Measurements from ENCODE around the gene TCEA2. TPM values are rescaled to one million over a fixed set of nuclear protein-coding genes. Genes with fewer than 3 reads are reported as not detected.

The TCEA2 gene
- total and polyA plus RNA-seq, 5 experiments from 2014 or later: 22.5 to 42.7 (median 33.0) TPM

- POLR2A ChIA-PET: no interaction called here
- no peak overlapping the region for H3K4me3 Mint-ChIP-seq
- no peak for DNase-seq
- no peak overlapping the region for H3K27ac Mint-ChIP-seq
- peaks cover 8 to 14% (median 10%) of the 10 kb centered on the region in 4 donors for H3K4me1 Mint-ChIP-seq
- H3K27me3 Mint-ChIP-seq: no peaks in the 10 kb centered on the region
- no peaks in the 10 kb centered on the region for H3K9me3 Mint-ChIP-seq
- ATAC-seq: no peak
- peaks cover 0 to 85% (median 32%) of the 10 kb centered on the region in 3 donors for H3K36me3 Mint-ChIP-seq
Observed at GRCh38 chr20:64029293-64030117, 33.5 kb upstream of the TCEA2 start.

GRCh38 chr20:64030371-64031134 lies 32.4 kb upstream of the TCEA2 start:
- Mint-ChIP-seq H3K4me1 (peaks cover 16 to 20% (median 18%) of the 10 kb centered on the region in 4 donors), H3K36me3 (peaks cover 0 to 77% (median 26%) of the 10 kb centered on the region in 3 donors), H3K4me3 (no peak overlapping the region), H3K9me3 (no peaks in the 10 kb centered on the region), H3K27me3 (no peaks in the 10 kb centered on the region), H3K27ac (peak overlapping the region in 2 of 10 donors; percentile 18 to 79)
- no peak for ATAC-seq
- POLR2A ChIA-PET: no interaction called here
- DNase-seq: no peak

GRCh38 chr20:64031822-64032314 lies 31.1 kb upstream of the TCEA2 start:
- no peaks in the 10 kb centered on the region for H3K9me3 Mint-ChIP-seq
- no peak for ATAC-seq
- peaks cover 19 to 28% (median 23%) of the 10 kb centered on the region in 4 donors for H3K4me1 Mint-ChIP-seq
- H3K4me3 Mint-ChIP-seq: no peak overlapping the region
- H3K36me3 Mint-ChIP-seq: peaks cover 0 to 63% (median 16%) of the 10 kb centered on the region in 3 donors
- POLR2A ChIA-PET: interaction anchor here (1.2 kb wide), 1 partner anchor 14 kb away, joined by 3 read pairs; no protein-coding TSS in a partner anchor
- H3K27ac Mint-ChIP-seq: peak overlapping the region in 1 of 10 donors; percentile 79
- H3K27me3 Mint-ChIP-seq: no peaks in the 10 kb centered on the region
- DNase-seq: peak in 1 of 10 donors; percentile 35

GRCh38 chr20:64032706-64033624 lies 30.0 kb upstream of the TCEA2 start:
- POLR2A ChIA-PET: interaction anchor here (1.2 kb wide), 1 partner anchor 53 kb away, joined by 3 read pairs; the partner anchor contains the start of gene PRPF6
- H3K27ac Mint-ChIP-seq: peak overlapping the region in 3 of 10 donors; percentile 14 to 95 (median 58)
- no peaks in the 10 kb centered on the region for H3K9me3 Mint-ChIP-seq
- peak overlapping the region in 1 of 10 donors; percentile 67 for H3K4me3 Mint-ChIP-seq
- H3K4me1 Mint-ChIP-seq: peaks cover 25 to 36% (median 32%) of the 10 kb centered on the region in 4 donors
- ATAC-seq (no peak), DNase-seq (no peak)
- no peaks in the 10 kb centered on the region for H3K27me3 Mint-ChIP-seq
- peaks cover 0 to 52% (median 16%) of the 10 kb centered on the region in 3 donors for H3K36me3 Mint-ChIP-seq

DNA sequence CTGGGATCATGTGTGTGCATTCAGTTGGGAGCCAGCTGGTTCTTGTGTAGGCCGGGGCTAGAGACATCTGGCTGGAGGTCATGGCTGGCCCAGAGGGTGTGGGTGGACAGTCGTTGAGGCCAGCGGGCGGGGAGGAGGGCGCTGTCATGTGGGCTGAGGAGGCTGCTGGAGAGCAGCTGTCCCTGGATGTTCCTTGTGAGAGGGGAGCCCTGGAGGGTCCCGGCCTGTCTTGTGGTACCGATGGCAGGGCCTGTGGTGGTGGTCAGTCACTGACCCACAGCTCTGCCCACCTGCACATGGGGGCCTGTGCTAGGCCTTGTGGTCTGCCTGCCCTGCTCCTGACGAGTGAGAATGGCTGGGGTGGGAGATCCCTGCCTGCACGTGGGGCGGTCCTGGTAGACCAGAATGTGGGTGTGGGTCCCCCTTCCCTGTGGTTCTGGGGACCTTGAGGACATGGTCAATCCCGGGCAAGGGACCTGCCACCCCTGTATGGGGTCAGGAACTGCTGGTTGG lies 29.0 kb upstream of the TCEA2 start:
- H3K4me3 Mint-ChIP-seq: peak overlapping the region in 3 of 10 donors; percentile 36 to 67 (median 50)
- ATAC-seq (no peak), DNase-seq (peak in 1 of 10 donors; percentile 60)
- H3K27ac Mint-ChIP-seq: peak overlapping the region in 8 of 10 donors; percentile 15 to 95 (median 54)
- peaks cover 25 to 36% (median 32%) of the 10 kb centered on the region in 4 donors for H3K4me1 Mint-ChIP-seq
- POLR2A ChIA-PET: interaction anchor here (0.6 kb wide), 1 partner anchor 340 kb away, joined by 3 read pairs; no protein-coding TSS in a partner anchor
- no peaks in the 10 kb centered on the region for H3K27me3 Mint-ChIP-seq
- H3K36me3 Mint-ChIP-seq: peaks cover 0 to 44% (median 12%) of the 10 kb centered on the region in 3 donors
- no peaks in the 10 kb centered on the region for H3K9me3 Mint-ChIP-seq

GRCh38 chr20:64035066-64035932 lies 27.7 kb upstream of the TCEA2 start:
- H3K36me3 Mint-ChIP-seq: peaks cover 0 to 31% (median 6%) of the 10 kb centered on the region in 3 donors
- H3K4me1 Mint-ChIP-seq: peaks cover 32 to 47% (median 41%) of the 10 kb centered on the region in 4 donors
- peak in 6 of 10 donors; percentile 25 to 70 (median 54) for DNase-seq
- POLR2A ChIA-PET: interaction anchor here (1.7 to 7.4 kb wide), 3 partner anchors 12 to 55 kb away, joined by 4 to 67 read pairs (median 4); partner anchors contain the start of genes LKAAEAR1, PRPF6 and SAMD10
- no peaks in the 10 kb centered on the region for H3K9me3 Mint-ChIP-seq
- H3K4me3 Mint-ChIP-seq: peak overlapping the region; percentile 46 to 86 (median 68)
- H3K27ac Mint-ChIP-seq: peak overlapping the region; percentile 74 to 95 (median 90)
- no peaks in the 10 kb centered on the region for H3K27me3 Mint-ChIP-seq
- ATAC-seq: peak; percentile 29 to 61

DNA sequence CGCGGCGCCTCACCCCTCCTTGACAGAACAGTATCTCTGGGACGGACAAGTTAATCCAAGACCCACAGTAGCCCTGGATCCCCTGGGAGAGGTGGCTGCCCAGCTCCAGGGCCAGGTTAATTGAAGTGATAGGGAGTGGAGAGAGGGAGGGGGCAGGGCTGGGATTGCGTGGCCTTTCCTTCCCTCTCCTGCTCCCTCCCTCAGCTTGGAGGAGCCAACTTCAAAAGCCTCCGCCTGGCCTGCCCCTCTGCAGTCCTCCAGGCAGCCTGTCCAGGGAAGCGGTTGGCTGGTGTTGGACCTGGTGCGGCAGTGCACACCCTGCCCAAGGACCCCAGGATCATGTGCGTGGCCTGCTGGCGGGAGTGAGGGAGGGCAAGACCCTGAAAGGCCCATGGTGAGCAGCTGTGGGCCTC lies 27.1 kb upstream of the TCEA2 start, which contains the start of gene C20orf204:
Gene C20orf204 (plus strand): TSS at position 250 of the 413 bp plus-strand sequence. CDS start 142 bp downstream, at position 392.
- DNase-seq: no peak
- H3K27ac Mint-ChIP-seq: peak within 1 kb of the TSS; percentile 74 to 95 (median 90)
- H3K9me3 Mint-ChIP-seq: no peaks in the 10 kb centered on the region

DNA sequence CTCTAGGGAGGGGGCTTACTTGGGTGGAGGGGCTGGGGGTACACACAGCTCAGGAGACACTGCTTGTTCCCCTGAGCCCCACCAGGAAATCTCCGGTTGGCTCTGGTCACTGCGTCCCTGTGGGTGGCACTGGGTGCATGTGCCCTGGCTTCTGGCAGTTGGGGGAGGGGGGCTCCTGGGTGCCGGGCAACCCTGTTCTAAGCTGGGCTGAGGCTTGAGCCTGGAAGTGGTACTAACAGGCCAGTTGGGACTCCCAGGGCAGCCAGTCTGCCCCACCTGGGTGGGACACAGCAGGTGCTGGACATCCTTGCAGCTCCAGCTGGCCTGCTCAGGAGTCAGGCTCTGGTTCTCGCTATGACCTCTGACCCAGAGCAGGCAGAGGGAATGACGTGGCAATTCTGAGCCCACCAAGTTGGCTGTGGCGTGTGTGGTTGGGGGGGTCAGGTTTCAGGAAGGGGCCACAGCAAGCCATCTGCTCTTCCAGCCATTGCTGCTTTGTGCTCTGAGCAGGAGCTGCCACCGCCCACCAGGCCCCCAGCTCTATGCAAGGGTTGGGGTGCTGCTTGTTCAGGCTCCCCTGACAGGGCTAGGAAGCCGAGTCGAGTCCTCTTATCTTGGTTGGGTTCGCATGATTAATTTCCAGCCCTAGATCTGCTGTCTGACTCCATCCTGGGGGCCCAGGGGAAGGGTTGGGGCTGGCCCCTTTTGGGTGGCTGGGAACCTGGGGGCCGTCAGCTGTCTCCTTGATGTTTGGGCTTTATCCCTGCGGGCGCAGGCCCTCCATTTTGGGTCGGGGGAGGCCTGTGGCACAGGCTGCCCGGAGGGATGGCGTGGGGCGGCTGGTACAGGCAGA lies 26.4 kb upstream of the TCEA2 start:
- Mint-ChIP-seq H3K27me3 (no peaks in the 10 kb centered on the region), H3K4me1 (peaks cover 36 to 57% (median 50%) of the 10 kb centered on the region in 4 donors), H3K36me3 (peaks cover 0 to 20% (median 2%) of the 10 kb centered on the region in 3 donors), H3K9me3 (no peaks in the 10 kb centered on the region), H3K27ac (peak overlapping the region in 6 of 10 donors; percentile 46 to 95 (median 60)), H3K4me3 (peak overlapping the region in 5 of 10 donors; percentile 25 to 89 (median 48))
- ATAC-seq (no peak), DNase-seq (no peak)
- POLR2A ChIA-PET: interaction anchor here (0.5 to 7.4 kb wide), 8 partner anchors 13 to 56 kb away, joined by 3 to 67 read pairs (median 4); partner anchors contain the start of genes LKAAEAR1, PRPF6, SAMD10 and TCEA2

More for the DNA sequence above, 27.1 kb upstream of the TCEA2 start, which contains the start of gene C20orf204:
- Mint-ChIP-seq H3K4me1 (peaks cover 34 to 50% (median 46%) of the 10 kb centered on the region in 4 donors), H3K27me3 (no peaks in the 10 kb centered on the region), H3K4me3 (peak within 1 kb of the TSS; percentile 46 to 89 (median 69)), H3K36me3 (peaks cover 0 to 24% (median 5%) of the 10 kb centered on the region in 3 donors)
- ATAC-seq: no peak
- POLR2A ChIA-PET: interaction anchor here (0.6 to 7.4 kb wide), 6 partner anchors 13 to 55 kb away, joined by 3 to 67 read pairs (median 4); partner anchors contain the start of genes LKAAEAR1, PRPF6, SAMD10 and TCEA2

- peaks cover 36 to 62% (median 50%) of the 10 kb centered on the region in 4 donors for H3K4me1 Mint-ChIP-seq
- POLR2A ChIA-PET: interaction anchor here (0.5 to 7.4 kb wide), 7 partner anchors 14 to 56 kb away, joined by 4 to 67 read pairs (median 4); partner anchors contain the start of genes LKAAEAR1, PRPF6, SAMD10 and TCEA2
- peaks cover 0 to 14% (median 2%) of the 10 kb centered on the region in 3 donors for H3K36me3 Mint-ChIP-seq
- H3K27me3 Mint-ChIP-seq: no peaks in the 10 kb centered on the region
- ATAC-seq (no peak), DNase-seq (no peak)
- no peaks in the 10 kb centered on the region for H3K9me3 Mint-ChIP-seq
- peak overlapping the region in 4 of 10 donors; percentile 70 to 95 (median 78) for H3K27ac Mint-ChIP-seq
- H3K4me3 Mint-ChIP-seq: peak overlapping the region in 8 of 10 donors; percentile 37 to 89 (median 72)
Observed at GRCh38 chr20:64037199-64037497, 25.9 kb upstream of the TCEA2 start.

Measured in naive thymus-derived CD8-positive, alpha-beta T cell (primary cell).